HG02642 (cell line): ENCODE data around the gene CABP1.
A peak's percentile ranks its signal among the peaks of the same experiment; 100 is the strongest.

Experiments
- ATAC-seq: cut with Tn5 transposase; IDR thresholded peaks from one replicate; pipeline ENCODE4 v1.9.1; 2021; ENCODE audit warnings: mild to moderate bottlenecking; ENCODE audit not compliant: unreplicated experiment, poor library complexity

CABP1 gene

DNA sequence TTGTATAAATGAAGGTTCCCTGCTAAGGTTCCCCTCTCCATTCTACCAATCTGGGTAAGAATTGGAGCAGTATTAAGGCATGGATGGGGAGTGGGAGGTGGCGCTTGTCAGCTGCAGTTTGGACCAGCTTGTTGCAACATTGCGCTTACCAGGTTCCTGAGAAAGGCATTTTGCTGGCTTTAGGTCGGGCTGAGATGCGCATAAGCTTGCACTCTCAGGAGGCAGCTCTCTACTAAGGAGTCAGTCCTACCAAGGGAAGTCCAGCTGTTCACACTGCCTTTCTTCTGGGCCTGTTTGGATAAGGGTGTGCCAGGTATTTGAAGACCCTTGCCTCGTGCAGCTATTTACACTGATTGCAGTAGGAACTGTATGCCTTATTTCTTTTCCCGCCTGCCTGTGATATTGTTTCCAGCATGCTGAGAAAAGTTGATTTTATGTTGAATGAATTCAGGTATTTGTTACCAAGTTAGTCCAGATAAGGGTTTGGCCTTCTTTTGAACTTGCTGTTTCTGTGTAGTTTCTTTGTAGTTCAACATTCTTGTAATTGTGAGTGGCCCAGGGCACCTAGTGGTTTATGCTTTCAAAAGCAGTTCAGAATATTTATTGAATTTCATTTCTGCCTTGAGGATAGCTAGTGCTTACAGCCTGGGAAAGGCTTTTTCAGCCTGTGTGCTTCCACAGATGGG, 49.1 kb downstream of the CABP1 start:
- ATAC-seq = no peak

DNA sequence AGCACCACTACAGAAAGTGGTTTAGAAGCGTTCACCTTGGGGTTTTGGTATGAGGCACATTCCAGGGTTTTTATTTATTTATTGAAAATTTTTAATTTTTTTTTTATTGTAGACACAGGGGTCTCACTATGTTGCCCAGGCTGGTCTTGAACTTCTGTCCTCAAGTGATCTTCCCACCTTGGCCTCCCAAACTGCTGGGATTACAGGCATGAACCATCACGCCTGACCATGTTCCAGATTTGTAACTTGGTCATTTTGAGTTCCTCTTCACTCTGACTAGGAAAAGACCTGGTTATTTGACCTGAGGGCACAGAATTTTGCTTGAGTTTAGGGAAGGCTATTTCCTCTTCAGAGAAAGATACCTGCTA, 49.6 kb downstream of the CABP1 start:
- ATAC-seq = no peak

DNA sequence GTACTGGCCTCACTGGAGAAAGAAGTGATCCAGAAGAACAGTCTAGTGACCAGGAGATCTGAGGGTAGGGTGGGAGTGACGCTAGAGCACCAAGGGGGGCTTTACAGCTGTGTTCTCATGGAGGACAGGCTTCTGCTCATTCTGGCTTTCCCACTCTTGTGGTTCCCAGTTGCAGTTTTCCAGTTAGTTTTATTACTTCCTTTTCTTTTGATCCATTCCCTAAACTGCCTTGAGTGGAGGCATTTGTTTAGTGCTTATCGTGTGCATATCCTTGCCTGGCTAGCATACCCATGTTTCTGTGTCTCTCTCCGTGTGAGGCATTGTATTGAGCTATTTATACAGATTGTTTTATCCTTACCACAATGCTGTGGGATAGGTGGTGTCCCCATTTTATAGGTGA, 50.6 kb downstream of the CABP1 start:
- no peak for ATAC-seq

GRCh38 chr12:120692524-120693033, 52.2 kb downstream of the CABP1 start:
- no peak for ATAC-seq

DNA sequence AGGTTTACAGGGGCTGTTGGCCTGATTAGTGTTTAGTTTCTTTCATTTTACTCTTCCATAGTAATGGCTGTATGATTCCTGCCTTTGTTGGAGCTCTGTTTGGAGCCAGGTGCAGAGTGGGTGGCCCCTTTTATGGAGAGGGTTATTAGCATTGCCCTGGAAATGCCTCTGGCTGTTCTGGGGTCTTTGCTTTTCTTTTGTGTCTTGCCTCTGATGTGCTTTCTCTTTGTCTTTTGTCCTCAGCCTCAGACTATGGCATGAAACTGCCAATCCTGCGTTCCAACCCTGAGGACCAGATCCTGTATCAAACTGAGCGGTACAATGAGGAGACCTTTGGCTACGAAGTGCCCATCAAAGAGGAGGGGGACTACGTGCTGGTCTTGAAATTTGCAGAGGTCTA, 53.4 kb downstream of the CABP1 start:
- no peak for ATAC-seq

- no peak for ATAC-seq
These were observed 56.2 kb downstream of the CABP1 start for GRCh38 chr12:120696626-120697025.

DNA sequence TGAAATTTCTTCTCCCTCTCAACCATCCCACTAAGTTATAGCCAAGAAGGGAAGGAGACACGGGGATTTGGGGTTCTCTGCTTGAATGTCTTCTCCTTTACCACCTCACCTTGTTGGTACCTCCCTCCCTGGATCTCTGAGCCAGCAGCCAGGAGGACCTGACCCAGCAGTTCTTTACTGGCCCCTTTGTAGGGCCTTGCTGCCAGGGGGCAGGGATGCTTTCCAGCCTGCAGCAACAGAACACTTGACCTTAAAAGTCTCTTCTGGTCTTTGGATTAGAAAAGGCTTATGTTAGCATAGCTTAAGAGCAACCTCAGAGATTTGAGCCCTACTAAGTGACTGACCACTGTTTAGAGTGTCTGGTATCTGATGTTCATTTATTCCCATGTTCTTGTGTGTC, 56.9 kb downstream of the CABP1 start:
- ATAC-seq = no peak

DNA sequence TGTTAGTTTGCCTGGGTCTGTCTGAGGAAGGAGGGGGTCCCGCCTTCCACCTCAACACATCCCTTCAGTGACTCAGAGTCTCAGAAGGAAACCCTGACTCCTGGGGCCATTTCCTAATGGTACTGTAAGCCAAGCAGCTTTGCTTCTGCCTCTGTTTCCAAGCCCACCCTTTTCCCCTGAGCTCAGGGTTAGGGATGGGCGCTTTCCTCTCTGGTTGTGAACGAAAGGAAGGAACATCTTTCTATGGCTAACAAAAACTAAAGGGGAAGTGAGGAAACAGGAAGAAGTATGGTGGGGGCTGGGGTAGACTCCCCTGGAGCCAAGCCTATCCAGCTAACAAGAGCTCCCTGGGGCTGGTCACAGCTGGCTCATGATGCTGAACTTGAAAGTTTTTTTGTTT, 58.2 kb downstream of the CABP1 start:
- ATAC-seq = no peak

DNA sequence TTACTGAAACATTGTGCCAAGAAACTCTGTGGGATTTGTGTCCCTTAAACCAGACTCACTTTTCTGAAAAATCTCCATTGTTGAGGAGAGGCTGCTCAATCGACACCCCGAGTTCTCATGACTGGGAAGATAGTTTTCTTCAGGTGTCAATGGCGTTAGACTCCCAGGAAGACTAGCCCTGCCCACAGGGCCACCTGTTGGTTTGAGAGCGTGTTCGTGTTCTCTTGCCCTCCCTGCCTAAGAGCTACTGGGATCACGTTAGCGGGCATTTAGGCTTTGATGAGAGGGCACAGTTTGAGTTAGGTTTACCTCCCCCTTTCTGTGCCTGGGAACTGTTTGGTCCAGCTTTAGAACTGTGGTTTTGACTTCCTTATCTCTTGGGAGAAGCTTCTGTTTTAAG, 59.1 kb downstream of the CABP1 start:
- no peak for ATAC-seq

DNA sequence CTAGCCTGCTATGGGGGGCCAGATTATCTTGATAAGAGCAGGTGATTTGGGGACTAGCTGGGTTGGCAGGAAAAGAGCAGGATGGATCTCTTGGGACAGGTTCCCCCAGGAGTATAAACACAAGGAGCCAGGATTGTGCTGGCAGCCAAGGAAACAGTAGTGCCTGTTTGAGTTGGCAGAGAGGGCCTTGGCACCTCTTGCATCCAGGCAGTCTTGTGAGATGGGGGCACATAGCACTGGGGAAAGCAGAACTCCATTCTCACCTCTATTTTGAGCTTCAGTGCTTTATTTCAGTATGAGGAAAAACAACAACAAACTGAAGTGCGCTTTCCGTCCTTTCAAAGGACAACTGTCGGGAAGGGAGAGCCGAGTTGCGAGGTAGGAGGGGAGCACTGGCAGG, 60.5 kb downstream of the CABP1 start:
- ATAC-seq = no peak

GRCh38 chr12:120702637-120703036, 62.2 kb downstream of the CABP1 start:
- ATAC-seq = no peak

DNA sequence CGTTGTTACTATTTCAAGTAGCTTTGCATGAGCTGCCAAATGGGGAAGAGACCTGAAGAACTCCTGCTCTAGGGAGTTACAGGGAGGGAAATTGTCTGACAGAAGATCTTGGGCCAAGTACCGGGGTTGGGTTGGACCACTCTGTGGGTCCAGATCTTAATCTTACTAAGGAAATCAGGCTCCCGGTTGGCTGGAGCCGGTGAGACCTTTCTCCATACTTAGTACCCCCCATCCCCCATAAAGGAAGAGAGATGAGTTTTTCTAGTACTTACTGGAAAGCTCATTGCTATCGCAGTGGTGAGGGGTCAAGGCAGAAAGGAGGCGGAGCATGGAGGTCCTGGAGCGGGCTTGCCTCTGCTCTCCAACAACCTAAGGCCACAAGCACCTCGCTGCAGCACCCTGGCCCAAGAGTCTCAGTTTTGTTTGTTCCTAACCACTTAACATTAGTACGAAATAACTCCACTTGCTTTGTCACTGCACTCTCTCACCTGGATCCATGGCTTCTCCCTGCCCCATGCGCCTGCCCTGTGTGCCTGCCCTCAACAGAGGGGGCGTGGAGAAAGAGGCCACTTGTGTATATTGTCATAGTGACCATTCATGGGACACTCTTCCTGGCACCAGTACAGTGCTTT, 63.0 kb downstream of the CABP1 start:
- no peak for ATAC-seq

DNA sequence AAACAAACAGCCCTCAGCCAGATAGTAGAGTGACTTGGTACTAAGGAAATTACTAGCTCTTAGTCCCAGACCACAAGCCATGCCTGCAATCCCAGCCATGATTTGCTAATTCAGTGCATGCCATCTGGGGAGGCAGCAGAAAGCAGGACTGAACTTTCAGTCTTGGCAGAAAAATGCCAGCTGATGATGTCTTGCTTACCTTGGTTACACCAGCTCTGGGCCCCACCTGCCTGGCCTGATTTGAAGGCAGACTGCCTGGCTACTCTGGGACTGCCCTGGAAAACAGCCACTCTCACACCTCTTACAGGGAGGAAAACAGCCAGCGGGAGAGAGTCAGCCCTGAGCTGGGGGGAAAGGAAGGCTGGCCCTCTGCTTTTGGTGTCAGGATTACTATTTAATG, 65.2 kb downstream of the CABP1 start:
- no peak for ATAC-seq

- no peak for ATAC-seq
These were observed 65.6 kb downstream of the CABP1 start for GRCh38 chr12:120706029-120706428.

DNA sequence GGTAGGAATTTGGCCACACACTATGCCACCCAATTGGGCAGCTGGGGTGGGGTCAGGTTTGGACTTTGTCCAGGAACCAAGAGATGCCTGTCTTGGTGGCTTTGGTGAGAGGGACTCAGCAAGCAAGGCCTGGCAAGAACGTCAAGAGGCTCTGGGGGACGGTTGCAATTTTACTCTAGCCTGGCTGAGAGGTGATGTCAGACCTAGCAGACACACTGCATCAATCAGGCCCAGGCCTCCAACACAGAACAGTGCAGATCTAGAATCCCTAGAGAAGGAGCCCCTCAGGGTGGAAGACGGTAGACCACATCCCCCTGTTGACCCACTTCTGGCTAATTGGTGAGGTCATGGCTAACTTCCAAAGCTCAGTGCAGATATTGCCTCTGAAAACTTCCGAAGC, 68.2 kb downstream of the CABP1 start:
- no peak for ATAC-seq

- peak; percentile 77 for ATAC-seq
These were observed 69.8 kb downstream of the CABP1 start, which contains the start of gene UNC119B for GRCh38 chr12:120710031-120710804. Gene UNC119B (plus strand): TSS chr12:120710458. CDS start chr12:120710475, 17 bp downstream.

DNA sequence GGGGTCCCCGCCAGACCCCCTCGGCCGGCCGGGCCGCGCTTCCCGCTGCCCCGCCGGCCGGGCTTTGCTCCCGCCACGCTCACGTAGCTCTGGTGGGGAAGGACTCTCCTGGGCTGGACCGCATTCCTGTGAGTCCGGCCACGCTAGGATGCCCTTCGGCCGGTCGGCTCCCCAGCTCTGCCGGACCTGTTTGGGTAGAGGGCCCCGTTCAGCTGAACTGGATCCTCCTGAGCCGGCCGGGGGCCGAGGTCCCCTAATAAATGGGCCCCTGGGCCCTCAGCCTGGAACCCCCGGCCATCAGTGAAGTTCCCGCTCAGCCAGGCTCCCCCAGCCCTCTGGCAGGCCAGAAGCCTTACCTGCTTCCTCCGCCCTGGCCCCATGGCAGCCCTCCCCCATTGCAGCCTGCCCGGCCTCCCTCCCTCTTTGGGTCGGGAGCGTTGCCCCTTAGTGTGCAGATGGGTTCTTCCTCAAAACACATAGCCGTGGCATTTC, 70.4 kb downstream of the CABP1 start:
- peak; percentile 36 for ATAC-seq

DNA sequence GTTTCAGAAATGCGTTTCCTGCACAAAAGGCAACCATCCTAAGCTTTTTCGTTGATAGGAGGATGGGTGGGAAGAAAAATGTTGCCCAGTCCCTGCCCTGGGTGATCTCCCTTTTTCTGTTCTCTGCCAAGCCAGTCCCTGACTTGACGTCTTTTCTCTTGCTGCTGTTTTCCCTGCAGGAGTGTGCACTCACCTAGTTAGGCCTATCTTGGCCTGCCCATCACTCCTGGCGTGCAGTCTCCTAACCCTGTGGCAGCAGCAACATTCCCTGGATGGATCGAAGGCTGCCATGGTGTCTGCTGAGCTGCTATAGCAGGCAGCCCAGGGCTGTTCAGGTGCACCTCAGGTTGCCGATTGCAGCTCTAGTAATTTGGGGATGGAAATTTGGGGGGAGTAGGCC, 71.0 kb downstream of the CABP1 start:
- ATAC-seq = no peak

GRCh38 chr12:120712610-120713009, 72.2 kb downstream of the CABP1 start:
- ATAC-seq = no peak

GRCh38 chr12:120713861-120714482, 73.5 kb downstream of the CABP1 start:
- no peak for ATAC-seq
